ENCODE data around the gene ATOSA. TPM values are rescaled to one million over a fixed set of nuclear protein-coding genes. Genes with fewer than 3 reads are reported as not detected.

Gene ATOSA
- total RNA-seq, result 16.6 and 20.0 TPM in 2 replicates

DNA sequence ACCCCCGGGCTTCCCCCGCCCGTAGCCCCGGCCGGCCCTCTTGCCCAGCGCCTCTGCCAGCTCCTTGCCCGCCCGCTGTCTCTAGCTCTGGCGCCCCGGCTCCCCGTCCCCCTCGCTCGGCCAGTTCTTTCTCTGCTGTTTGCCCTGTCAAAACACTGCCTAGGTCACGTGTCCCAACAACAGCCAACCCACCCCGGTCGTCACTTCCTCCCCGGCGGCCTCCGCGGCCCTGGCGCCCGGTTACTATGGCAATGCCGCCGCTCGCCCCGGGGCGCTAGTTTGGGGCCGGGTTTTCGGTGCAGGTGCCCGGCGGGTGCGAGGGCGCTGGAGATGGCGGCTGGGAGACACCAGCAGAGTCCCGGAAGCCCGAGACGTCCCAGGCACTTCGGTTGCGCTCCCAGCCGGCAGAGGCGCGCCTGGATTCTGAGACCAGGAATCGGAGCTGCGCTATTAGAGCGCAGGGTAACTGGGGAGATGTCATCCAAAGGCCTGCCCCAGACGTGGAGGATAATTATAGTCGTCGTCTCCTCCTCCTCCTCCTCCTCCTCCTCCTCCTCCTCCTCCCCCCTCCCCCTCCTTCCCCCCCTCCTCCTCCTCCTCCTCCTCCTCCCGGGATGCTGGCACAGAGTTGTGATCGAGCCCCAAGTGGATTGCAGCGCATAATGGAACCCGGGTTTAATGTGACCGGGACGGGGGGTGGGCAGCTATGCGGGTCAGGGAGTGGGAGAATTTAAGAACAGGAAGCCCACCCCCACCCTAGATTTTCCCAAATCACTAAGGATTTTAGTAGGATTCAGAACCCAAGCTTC, at the start of gene ATOSA:
ATOSA (minus strand) TSS at position 157 of the 809 bp plus-strand sequence. CDS start 1,367 bp downstream, outside the sequence.
- TF ChIP-seq, protein P1, sequence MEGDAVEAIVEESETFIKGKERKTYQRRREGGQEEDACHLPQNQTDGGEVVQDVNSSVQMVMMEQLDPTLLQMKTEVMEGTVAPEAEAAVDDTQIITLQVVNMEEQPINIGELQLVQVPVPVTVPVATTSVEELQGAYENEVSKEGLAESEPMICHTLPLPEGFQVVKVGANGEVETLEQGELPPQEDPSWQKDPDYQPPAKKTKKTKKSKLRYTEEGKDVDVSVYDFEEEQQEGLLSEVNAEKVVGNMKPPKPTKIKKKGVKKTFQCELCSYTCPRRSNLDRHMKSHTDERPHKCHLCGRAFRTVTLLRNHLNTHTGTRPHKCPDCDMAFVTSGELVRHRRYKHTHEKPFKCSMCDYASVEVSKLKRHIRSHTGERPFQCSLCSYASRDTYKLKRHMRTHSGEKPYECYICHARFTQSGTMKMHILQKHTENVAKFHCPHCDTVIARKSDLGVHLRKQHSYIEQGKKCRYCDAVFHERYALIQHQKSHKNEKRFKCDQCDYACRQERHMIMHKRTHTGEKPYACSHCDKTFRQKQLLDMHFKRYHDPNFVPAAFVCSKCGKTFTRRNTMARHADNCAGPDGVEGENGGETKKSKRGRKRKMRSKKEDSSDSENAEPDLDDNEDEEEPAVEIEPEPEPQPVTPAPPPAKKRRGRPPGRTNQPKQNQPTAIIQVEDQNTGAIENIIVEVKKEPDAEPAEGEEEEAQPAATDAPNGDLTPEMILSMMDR (IDR thresholded peaks at IDR 0.05; ENCODE audit: insufficient read depth, low read length, severe bottlenecking), result no peak
- H3K4me3 ChIP-seq (ENCODE audit: low read depth, low read length), result peak within 1 kb of the TSS; percentile 96
- H3K36me3 ChIP-seq (ENCODE audit: control insufficient read depth, insufficient read depth, low read length), result no peaks in the 10 kb centered on the region
- peak; percentile 82 for DNase-seq (ENCODE audit: low read depth)
- FAIRE-seq, result no peak
- no peaks in the 10 kb centered on the region for H3K27me3 ChIP-seq (ENCODE audit: control insufficient read depth, insufficient read depth, low read length)

GRCh38 chr15:52728899-52729298, 49.7 kb upstream of the ATOSA start:
- no peak for FAIRE-seq
- TF ChIP-seq, protein P1 (IDR thresholded peaks at IDR 0.05; ENCODE audit: insufficient read depth, low read length, severe bottlenecking), result no peak
- peak; percentile 87 for DNase-seq (ENCODE audit: low read depth)
- Histone ChIP-seq H3K4me3 (ENCODE audit: low read depth, low read length) (no peak overlapping the region), H3K27me3 (ENCODE audit: control insufficient read depth, insufficient read depth, low read length) (no peaks in the 10 kb centered on the region), H3K36me3 (ENCODE audit: control insufficient read depth, insufficient read depth, low read length) (no peaks in the 10 kb centered on the region)

DNA sequence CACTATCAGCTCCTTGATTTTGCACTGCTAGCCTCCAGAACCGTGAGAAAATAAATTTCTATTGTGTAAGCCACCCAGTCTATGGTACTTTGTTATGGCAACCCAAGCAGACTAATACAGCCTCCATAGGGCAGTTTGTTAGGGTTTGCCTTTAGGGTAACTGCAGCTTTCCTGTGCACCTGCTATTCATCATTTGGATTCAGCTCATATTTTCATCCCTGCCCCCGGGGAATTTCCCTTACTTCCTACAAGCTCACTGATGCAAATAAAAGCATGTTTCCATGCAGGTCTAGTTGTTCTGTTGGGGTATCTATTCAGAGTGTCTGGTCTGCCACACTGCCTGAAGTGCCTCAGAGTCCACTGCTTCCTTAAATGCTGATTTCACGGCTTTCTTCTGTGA, 48.6 kb upstream of the ATOSA start:
- DNase-seq (ENCODE audit: low read depth) (no peak), FAIRE-seq (no peak)
- no peak overlapping the region for H3K4me3 ChIP-seq (ENCODE audit: low read depth, low read length)
- TF ChIP-seq, protein P1 (IDR thresholded peaks at IDR 0.05; ENCODE audit: insufficient read depth, low read length, severe bottlenecking), result no peak
- H3K27me3 ChIP-seq (ENCODE audit: control insufficient read depth, insufficient read depth, low read length), result no peaks in the 10 kb centered on the region
- H3K36me3 ChIP-seq (ENCODE audit: control insufficient read depth, insufficient read depth, low read length), result no peaks in the 10 kb centered on the region

DNA sequence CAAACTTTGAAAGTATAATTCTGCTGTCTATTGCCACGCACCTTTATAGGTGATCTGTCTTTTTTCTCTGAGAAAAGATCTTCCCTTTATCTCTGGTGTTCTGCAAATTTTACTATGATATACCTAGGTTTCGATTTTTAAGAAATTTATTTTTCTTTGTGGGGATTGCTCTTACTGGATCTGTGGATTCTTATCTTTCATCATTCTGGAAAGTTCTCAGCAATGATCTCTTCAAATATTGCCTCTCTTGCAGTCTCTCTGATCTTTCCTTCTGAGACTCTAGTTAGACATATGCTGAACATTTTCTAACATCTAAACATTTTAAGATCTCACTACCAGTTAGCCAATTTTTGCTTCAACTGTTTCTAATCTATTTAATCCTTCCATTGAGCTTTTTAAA, 47.0 kb upstream of the ATOSA start:
- no peaks in the 10 kb centered on the region for H3K36me3 ChIP-seq (ENCODE audit: control insufficient read depth, insufficient read depth, low read length)
- no peak for FAIRE-seq
- no peak for DNase-seq (ENCODE audit: low read depth)
- TF ChIP-seq, protein P1 (IDR thresholded peaks at IDR 0.05; ENCODE audit: insufficient read depth, low read length, severe bottlenecking), result no peak
- no peak overlapping the region for H3K4me3 ChIP-seq (ENCODE audit: low read depth, low read length)
- no peaks in the 10 kb centered on the region for H3K27me3 ChIP-seq (ENCODE audit: control insufficient read depth, insufficient read depth, low read length)

- H3K36me3 ChIP-seq (ENCODE audit: control insufficient read depth, insufficient read depth, low read length), result no peaks in the 10 kb centered on the region
- no peak overlapping the region for H3K4me3 ChIP-seq (ENCODE audit: low read depth, low read length)
- no peak for FAIRE-seq
- H3K27me3 ChIP-seq (ENCODE audit: control insufficient read depth, insufficient read depth, low read length), result no peaks in the 10 kb centered on the region
- DNase-seq (ENCODE audit: low read depth), result peak; percentile 29
- TF ChIP-seq, protein P1 (IDR thresholded peaks at IDR 0.05; ENCODE audit: insufficient read depth, low read length, severe bottlenecking), result no peak
Observed at GRCh38 chr15:52718551-52718950, 39.4 kb upstream of the ATOSA start.
